Measurements from ENCODE around the gene TP53BP2.
A peak's percentile ranks its signal among the peaks of the same experiment; 100 is the strongest.
"Not testable (repeated sequence)": the region's sequence is repeated elsewhere in the genome, so short reads cannot be mapped to it uniquely, and the experiment has no call there.

Gene TP53BP2

GRCh38 chr1:223845810-223846682 is at the start of gene TP53BP2:
TP53BP2 (minus strand) TSS chr1:223845947; CDS start chr1:223845680, 267 bp downstream.
- peak; percentile 70 to 81 for DNase-seq (ENCODE audit: low read depth in 2 of 2)

DNA sequence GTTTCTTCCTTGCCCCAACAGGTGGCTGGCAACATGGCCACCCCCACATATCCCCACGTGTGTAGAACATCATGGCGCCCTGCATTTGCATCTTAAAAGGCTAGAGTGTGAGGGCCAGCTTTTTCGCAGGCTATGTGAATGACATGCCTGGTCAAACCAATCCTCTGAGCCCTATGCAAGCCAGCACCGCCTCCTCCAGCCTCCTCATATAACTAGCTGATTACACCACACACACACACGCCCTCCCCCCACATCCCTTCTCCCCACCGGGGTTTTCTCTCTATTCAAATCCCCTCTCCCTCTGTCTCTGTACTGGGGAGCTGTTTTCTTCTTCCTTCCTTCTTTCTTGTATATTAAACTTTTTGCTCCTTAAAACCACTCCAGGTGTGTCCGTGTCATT is 44.7 kb upstream of the TP53BP2 start:
- not testable (repeated sequence) for DNase-seq (ENCODE audit: low read depth in 2 of 2)

- not testable (repeated sequence) for DNase-seq (ENCODE audit: low read depth in 2 of 2)
Measured at GRCh38 chr1:223889319-223889718, 43.6 kb upstream of the TP53BP2 start.

GRCh38 chr1:223887747-223888418 is 42.1 kb upstream of the TP53BP2 start:
- no peak for DNase-seq (ENCODE audit: low read depth in 2 of 2)

DNA sequence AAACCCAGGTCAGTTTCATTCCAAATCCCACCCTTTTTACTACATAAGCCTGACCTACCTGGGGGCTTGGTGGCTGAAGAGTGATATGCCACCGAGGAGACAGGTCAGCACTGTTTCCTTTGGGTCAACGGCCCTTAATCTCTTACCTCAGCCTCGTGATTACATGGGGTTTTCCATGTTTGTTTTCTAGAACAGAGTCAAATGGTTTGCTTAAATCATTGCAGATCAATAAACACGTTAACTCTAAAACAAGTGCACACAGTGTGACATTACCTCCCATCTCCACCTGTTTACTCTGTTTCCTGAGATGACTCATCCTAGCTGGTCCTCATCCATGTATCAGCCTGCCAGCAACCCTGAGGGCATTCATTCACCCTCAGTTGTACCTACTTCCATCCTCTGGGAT is 40.8 kb upstream of the TP53BP2 start:
- no peak for DNase-seq (ENCODE audit: low read depth in 2 of 2)

DNA sequence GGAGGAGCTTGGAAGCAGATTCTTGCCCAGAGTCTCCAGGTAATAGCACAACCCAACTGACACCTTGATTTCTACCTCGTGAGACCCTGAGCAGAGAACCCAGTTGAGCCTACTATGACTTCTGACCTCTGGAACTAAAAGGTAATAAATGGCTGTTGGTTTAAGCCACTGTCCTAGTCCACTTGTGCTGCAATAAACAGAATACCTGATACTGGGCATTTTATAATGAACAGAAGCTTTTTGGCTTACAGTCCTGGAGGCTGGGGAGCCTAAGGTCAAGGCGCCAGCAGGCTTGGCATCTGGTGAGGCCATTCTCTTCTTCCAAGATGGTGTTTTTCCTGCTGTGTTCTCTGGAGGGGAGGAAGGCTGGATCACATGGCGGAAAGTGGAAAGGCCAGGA is 39.9 kb upstream of the TP53BP2 start:
- DNase-seq (ENCODE audit: low read depth in 2 of 2) = no peak

- DNase-seq (ENCODE audit: low read depth in 2 of 2) = no peak
Measured at GRCh38 chr1:223878598-223879325, 33.0 kb upstream of the TP53BP2 start.

DNA sequence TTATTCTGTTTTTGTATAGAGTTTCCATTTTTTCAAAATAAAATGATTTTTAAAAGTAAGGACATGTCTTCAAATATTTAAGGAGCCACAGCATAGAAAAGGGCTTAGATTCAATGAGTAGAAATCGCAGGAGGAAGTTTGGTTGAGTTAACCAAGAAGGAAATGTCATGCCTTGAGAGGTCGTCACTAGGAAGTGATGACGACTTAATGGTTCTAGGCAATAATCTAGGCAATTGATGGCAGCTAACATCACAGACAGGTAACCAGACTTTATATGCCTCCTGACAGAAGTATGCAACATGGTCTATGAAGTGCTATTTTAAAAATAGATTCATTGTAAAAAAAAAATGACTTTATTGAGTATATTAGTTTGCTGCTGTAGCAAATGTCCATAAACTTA is 32.1 kb upstream of the TP53BP2 start:
- no peak for DNase-seq (ENCODE audit: low read depth in 2 of 2)

- no peak for DNase-seq (ENCODE audit: low read depth in 2 of 2)
Measured at GRCh38 chr1:223876590-223876989, 30.8 kb upstream of the TP53BP2 start.

- DNase-seq (ENCODE audit: low read depth in 2 of 2) = no peak
Measured at GRCh38 chr1:223873044-223873443, 27.3 kb upstream of the TP53BP2 start.

GRCh38 chr1:223872308-223872901 is 26.7 kb upstream of the TP53BP2 start:
- no peak for DNase-seq (ENCODE audit: low read depth in 2 of 2)

GRCh38 chr1:223870617-223871574 is 25.1 kb upstream of the TP53BP2 start:
- DNase-seq (ENCODE audit: low read depth in 2 of 2) = no peak

DNA sequence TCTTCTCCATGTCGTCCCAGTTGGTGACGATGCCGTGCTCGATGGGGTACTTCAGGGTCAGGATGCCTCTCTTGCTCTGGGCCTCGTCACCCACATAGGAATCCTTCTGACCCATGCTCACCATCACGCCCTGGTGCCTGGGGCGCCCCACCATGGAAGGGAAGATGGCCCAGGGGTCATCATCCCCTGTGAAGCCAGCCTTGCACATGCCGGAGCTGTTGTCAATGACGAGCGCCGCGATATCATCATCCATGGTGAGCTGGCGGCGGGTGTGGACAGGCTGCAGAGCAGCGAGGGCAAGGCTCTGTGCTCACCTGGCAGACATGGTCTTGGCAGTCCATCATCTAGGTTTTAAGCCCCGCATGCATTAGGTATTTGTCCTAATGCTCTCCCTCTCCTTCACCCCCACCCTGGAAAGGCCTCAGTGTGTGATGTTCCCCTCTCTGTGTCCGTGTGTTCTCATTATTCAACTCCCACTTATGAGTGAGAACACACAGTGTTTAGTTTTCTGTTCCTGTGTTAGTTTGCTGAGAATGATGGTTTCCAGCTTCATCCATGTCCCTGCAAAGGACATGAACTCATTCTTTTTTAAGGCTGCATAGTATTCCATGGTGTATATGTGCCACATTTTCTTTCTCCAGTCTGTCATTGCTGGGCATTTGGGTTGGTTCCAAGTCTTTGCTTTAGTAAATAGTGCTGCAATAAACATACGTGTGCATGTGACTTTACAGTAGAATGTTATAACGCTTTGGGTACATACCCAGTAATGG is 19.0 kb upstream of the TP53BP2 start:
- DNase-seq (ENCODE audit: low read depth in 2 of 2) = not testable (repeated sequence)

GRCh38 chr1:223864084-223864483 is 18.3 kb upstream of the TP53BP2 start:
- no peak for DNase-seq (ENCODE audit: low read depth in 2 of 2)

DNA sequence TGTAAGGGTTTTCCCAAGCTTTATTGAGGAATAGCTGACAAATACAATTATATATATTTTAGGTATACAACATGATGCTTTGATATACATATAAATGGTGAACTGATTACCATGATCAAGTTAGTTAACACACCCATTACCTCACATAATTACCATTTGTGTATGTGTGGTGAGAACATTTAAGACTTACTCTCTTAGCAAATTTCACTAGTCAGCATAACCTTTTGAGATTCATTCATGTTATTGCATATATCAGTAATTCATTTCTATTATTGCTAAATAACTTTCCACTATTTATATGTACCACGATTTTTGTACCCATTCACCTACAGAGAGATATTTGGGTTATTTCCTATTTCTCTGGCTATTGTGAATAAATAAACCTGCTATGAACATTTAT is 16.2 kb upstream of the TP53BP2 start:
- DNase-seq (ENCODE audit: low read depth in 2 of 2) = no peak

DNA sequence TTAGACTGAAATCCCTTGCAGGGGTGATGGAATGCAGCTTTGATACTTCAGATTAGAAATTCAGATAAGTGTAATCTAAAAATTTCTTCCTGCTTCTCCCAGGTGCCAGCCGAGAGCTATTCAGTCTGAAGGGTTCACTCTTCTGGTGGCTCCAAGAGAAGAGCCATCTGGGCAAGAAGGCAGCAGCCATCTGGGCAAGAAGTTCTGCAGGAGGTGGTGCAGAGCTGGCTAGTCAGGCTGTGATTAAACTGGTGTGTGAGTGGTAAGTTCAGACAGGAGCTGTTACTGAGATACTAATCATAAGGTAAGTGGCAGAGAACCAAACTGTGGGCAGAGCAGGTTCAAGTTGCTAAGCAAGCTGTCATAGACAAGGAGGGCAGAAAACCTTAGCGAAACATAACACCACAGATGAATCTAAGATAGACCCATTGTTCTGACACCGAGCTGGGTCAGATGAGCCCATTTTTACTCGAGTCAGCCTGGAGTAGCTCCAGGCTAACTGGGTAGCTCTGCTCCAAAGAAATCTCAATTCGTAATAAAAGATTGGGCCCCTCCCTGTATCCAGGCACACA is 14.4 kb upstream of the TP53BP2 start:
- DNase-seq (ENCODE audit: low read depth in 2 of 2) = no peak

DNA sequence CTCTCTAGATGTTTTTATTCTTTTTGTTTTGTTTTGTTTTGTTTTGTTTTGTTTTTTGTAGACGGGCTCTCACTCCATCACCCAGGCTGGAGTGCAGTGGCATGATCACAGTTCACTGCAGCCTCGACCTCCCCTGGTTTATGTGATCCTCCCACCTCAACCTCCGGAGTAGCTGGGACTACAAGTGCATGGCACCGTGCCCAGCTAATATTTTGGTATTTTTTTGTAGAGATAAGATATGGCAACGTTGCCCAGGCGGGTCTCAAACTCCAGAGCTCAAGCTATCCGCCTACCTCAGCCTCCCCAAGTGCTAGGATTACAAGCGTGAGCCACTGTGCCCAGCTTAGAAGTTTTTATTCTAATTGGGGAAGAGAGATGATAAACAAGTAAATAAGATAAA is 13.3 kb upstream of the TP53BP2 start:
- no peak for DNase-seq (ENCODE audit: low read depth in 2 of 2)

- no peak for DNase-seq (ENCODE audit: low read depth in 2 of 2)
Measured at GRCh38 chr1:223856386-223856785, 10.6 kb upstream of the TP53BP2 start.

- DNase-seq (ENCODE audit: low read depth in 2 of 2) = no peak
Measured at GRCh38 chr1:223853748-223854147, 8.0 kb upstream of the TP53BP2 start.

DNA sequence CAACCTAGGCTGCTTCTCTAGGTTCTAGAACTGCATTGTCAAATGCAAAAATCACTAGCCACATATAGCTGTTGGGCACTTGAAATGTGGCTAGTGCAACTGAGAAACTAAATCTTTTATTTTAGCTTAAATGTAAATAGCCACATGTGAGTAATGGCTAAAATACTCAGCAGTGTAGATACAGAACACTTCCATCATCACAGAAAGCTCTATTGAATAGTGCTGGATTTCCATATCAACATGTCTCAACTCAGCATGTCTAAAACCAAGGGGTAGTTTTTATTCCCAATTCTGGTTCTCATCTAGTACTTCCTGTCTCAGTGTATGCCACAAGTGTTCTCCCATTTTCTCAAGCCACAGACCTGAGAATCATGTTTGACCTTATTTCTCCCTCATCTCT is 7.5 kb upstream of the TP53BP2 start:
- DNase-seq (ENCODE audit: low read depth in 2 of 2) = no peak

Data from stimulated activated CD4-positive, alpha-beta T cell treated with anti-CD3 and anti-CD28 coated beads, Interleukin-15, amount 100 ng/mL, for 48 hours (primary cell).